Mesendoderm (in vitro differentiated cells): ENCODE measurements around the gene FAM83F.

Source experiments
- DNase-seq: peaks from one replicate; pipeline ENCODE4 v3.0.0; 2013
- H2AK5ac ChIP-seq: 2 replicates; pipeline ENCODE4 v1.6.1; 2013; ENCODE audit warnings: low read length, inconsistent platforms
- H2BK120ac ChIP-seq: 2 replicates; pipeline ENCODE4 v1.6.1; 2013; ENCODE audit warnings: low read depth, mild to moderate bottlenecking, low read length, moderate library complexity, mixed read lengths
- H2BK15ac ChIP-seq: replicated peaks from 2 replicates; pipeline ENCODE4 v1.6.1; 2013; ENCODE audit warnings: low read depth, mild to moderate bottlenecking, moderate library complexity
- H2BK5ac ChIP-seq: 2 replicates; pipeline ENCODE4 v1.6.1; 2013; ENCODE audit warnings: low read length, inconsistent platforms
- H3K18ac ChIP-seq: 2 replicates; pipeline ENCODE4 v1.6.1; 2013; ENCODE audit warnings: mild to moderate bottlenecking, low read length, mixed read lengths
- H3K23ac ChIP-seq: one replicate; pipeline ENCODE4 v1.6.1; 2013; ENCODE audit warnings: low read length
- H3K27ac ChIP-seq: 2 replicates; pipeline ENCODE4 v1.5.1; 2013; ENCODE audit warnings: low read depth, mild to moderate bottlenecking, inconsistent platforms, low read length, moderate library complexity
- H3K27me3 ChIP-seq: 2 replicates; pipeline ENCODE4 v1.6.1; 2013; ENCODE audit warnings: low read length, control low read depth, mild to moderate bottlenecking, inconsistent platforms; ENCODE audit not compliant: insufficient read depth, poor library complexity
- H3K36me3 ChIP-seq: 2 replicates; pipeline ENCODE4 v1.6.1; 2013; ENCODE audit warnings: low read length, inconsistent platforms; ENCODE audit not compliant: control insufficient read depth, insufficient read depth
- H3K4ac ChIP-seq: one replicate; pipeline ENCODE4 v1.6.1; 2013; ENCODE audit warnings: low read depth, mild to moderate bottlenecking, low read length, moderate library complexity
- H3K4me1 ChIP-seq: 2 replicates; pipeline ENCODE4 v1.6.1; 2013; ENCODE audit warnings: low read depth, low read length, inconsistent platforms; ENCODE audit not compliant: control insufficient read depth
- H3K4me2 ChIP-seq: 2 replicates; pipeline ENCODE4 v1.6.1; 2013; ENCODE audit warnings: low read length
- H3K4me3 ChIP-seq: 2 replicates; pipeline ENCODE4 v1.5.1; 2013; ENCODE audit warnings: mild to moderate bottlenecking, low read length
- H3K56ac ChIP-seq: one replicate; pipeline ENCODE4 v1.6.1; 2013; ENCODE audit warnings: low read length
- H3K79me1 ChIP-seq: 2 replicates; pipeline ENCODE4 v1.6.1; 2013; ENCODE audit warnings: low read length, inconsistent platforms
- H3K79me2 ChIP-seq: 2 replicates; pipeline ENCODE4 v1.6.1; 2013; ENCODE audit warnings: mild to moderate bottlenecking, low read length; ENCODE audit not compliant: control insufficient read depth, insufficient read depth
- H3K9ac ChIP-seq: 2 replicates; pipeline ENCODE4 v1.6.1; 2013; ENCODE audit warnings: low read length, inconsistent platforms
- H4K5ac ChIP-seq: one replicate; pipeline ENCODE4 v1.6.1; 2013; ENCODE audit warnings: low read length
- H4K8ac ChIP-seq: one replicate; pipeline ENCODE4 v1.6.1; 2013; ENCODE audit warnings: low read depth, mild to moderate bottlenecking, control low read depth, low read length, moderate library complexity
- WGBS: extraction: QIAGEN DNeasy Blood & Tissue Kit; methylation state at CpG from one replicate; pipeline ENCODE4 v1.1.7; 2013; ENCODE audit warnings: low lambda C conversion rate, missing lambda C conversion rate; ENCODE audit not compliant: insufficient coverage; ENCODE audit errors: extremely low coverage; 5-methylcytosine and 5-hydroxymethylcytosine counted together

FAM83F gene

DNA sequence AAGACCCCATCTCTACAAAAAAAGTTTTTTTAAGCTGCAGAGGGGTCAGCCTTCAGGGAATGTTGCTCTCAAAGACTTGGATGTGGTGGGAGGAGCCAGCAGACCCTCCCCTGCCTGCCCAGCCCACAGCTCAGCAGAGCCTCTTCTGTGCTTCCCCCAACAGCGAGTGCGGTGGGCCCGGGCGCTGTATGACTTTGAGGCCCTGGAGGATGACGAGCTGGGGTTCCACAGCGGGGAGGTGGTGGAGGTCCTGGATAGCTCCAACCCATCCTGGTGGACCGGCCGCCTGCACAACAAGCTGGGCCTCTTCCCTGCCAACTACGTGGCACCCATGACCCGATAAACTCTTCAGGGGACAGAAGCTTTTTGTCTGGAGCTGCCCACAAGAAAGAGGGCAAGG, 24.0 kb upstream of the FAM83F start:
- H2BK15ac ChIP-seq: no peak overlapping the region
- no peaks in the 10 kb centered on the region for H3K36me3 ChIP-seq
- no peak overlapping the region for H3K4me2 ChIP-seq
- H3K9ac ChIP-seq: no peak overlapping the region
- peaks cover 2% of the 10 kb centered on the region for H3K4me1 ChIP-seq
- H2BK5ac ChIP-seq: no peak overlapping the region
- DNase-seq: no peak
- no peak overlapping the region for H3K4me3 ChIP-seq
- no peak overlapping the region for H2AK5ac ChIP-seq
- H4K8ac ChIP-seq: no peak overlapping the region
- no peaks in the 10 kb centered on the region for H3K27me3 ChIP-seq
- no peak overlapping the region for H3K18ac ChIP-seq
- H3K23ac ChIP-seq: no peak overlapping the region
- no peak overlapping the region for H3K4ac ChIP-seq
- H4K5ac ChIP-seq: no peak overlapping the region
- H2BK120ac ChIP-seq: no peak overlapping the region
- H3K27ac ChIP-seq: no peak overlapping the region
- WGBS: no CpG with 5 or more reads among the region's 10 CpGs
- no peaks in the 10 kb centered on the region for H3K79me1 ChIP-seq
- no peaks in the 10 kb centered on the region for H3K79me2 ChIP-seq
- H3K56ac ChIP-seq: no peak overlapping the region

DNA sequence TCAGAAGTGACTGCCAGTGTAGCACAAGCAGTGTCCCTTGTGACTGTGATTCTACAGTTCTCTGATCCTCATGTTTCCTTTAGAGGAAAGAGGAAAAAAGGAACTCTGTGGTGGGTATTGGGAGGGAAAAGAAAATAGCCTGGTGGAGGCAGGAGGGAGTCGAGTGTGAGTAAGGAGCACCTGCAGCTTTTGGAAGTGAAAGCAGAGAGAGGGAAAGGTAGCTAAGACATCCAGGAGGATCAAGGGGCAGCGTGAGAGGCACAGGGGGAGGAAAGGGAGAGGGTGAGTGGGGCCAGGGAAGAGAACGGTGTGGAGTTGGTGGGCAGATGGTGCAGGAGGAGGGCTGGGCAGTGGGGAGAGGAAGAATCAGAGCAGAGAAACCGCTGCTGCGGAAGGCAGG, 22.1 kb upstream of the FAM83F start:
- Histone ChIP-seq H2BK120ac (no peak overlapping the region), H3K9ac (no peak overlapping the region), H4K5ac (no peak overlapping the region), H3K18ac (no peak overlapping the region), H3K4me1 (peaks cover 2% of the 10 kb centered on the region), H3K23ac (no peak overlapping the region), H3K4ac (no peak overlapping the region), H3K4me2 (no peak overlapping the region), H3K27ac (no peak overlapping the region), H3K79me1 (no peaks in the 10 kb centered on the region), H3K56ac (no peak overlapping the region), H3K4me3 (no peak overlapping the region), H3K36me3 (no peaks in the 10 kb centered on the region), H4K8ac (no peak overlapping the region), H2BK5ac (no peak overlapping the region), H2BK15ac (no peak overlapping the region), H3K79me2 (no peaks in the 10 kb centered on the region), H3K27me3 (no peaks in the 10 kb centered on the region), H2AK5ac (no peak overlapping the region)
- WGBS: no CpG with 5 or more reads among the region's 5 CpGs
- no peak for DNase-seq

DNA sequence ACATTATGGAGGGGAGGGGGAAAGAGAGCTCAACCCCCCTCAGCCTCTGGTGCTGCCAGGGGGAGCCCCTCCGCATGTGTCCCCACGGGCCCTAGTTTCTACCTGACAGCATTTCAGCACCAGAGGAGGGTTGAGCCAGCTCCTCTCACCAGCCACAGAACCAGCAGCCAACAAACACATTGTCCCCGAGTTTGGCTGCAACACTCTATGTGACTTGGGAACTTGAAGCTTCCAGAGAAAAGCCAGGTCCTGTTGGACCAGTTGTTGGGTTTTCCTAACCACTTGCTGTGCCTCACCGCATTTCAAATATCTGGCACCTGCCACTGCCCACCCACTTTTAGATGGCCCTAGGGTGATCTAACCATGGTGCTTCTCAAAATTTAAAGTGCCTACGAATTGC, 21.1 kb upstream of the FAM83F start:
- H3K79me2 ChIP-seq: no peaks in the 10 kb centered on the region
- H2BK120ac ChIP-seq: no peak overlapping the region
- H3K36me3 ChIP-seq: no peaks in the 10 kb centered on the region
- no CpG with 5 or more reads among the region's 5 CpGs for WGBS
- no peak overlapping the region for H2AK5ac ChIP-seq
- H4K8ac ChIP-seq: no peak overlapping the region
- no peak for DNase-seq
- no peak overlapping the region for H2BK15ac ChIP-seq
- no peak overlapping the region for H3K4ac ChIP-seq
- H3K23ac ChIP-seq: no peak overlapping the region
- H3K27me3 ChIP-seq: no peaks in the 10 kb centered on the region
- no peak overlapping the region for H3K27ac ChIP-seq
- H3K4me2 ChIP-seq: no peak overlapping the region
- no peak overlapping the region for H2BK5ac ChIP-seq
- no peaks in the 10 kb centered on the region for H3K79me1 ChIP-seq
- H3K4me3 ChIP-seq: no peak overlapping the region
- peaks cover 2% of the 10 kb centered on the region for H3K4me1 ChIP-seq
- H3K18ac ChIP-seq: no peak overlapping the region
- H3K9ac ChIP-seq: no peak overlapping the region
- no peak overlapping the region for H3K56ac ChIP-seq
- no peak overlapping the region for H4K5ac ChIP-seq

DNA sequence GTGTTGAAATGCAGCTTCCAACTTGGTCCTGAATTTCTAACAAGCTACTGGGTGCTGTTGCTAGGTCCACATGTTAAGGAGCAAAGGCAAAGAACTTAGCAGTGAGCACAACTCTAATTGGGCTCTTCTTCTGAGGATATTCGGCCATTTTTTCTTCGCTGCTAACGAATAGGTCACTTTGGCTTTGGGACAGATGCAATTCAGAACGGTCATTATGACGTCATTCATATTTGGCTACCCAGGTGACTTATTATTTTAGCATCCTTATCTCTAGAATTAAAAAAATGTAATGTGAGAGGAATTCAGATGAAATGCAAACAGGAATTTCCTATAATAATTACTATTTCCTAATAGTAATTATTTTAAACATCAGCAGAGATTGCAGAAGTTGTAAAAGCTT, 20.7 kb upstream of the FAM83F start:
- no peaks in the 10 kb centered on the region for H3K4me1 ChIP-seq
- no peak overlapping the region for H2BK120ac ChIP-seq
- no peak overlapping the region for H4K8ac ChIP-seq
- no peak overlapping the region for H3K4ac ChIP-seq
- no peak overlapping the region for H3K18ac ChIP-seq
- H3K27me3 ChIP-seq: no peaks in the 10 kb centered on the region
- H3K79me2 ChIP-seq: no peaks in the 10 kb centered on the region
- H3K4me2 ChIP-seq: no peak overlapping the region
- H3K9ac ChIP-seq: no peak overlapping the region
- H3K27ac ChIP-seq: no peak overlapping the region
- no peak overlapping the region for H3K23ac ChIP-seq
- H3K79me1 ChIP-seq: no peaks in the 10 kb centered on the region
- H3K4me3 ChIP-seq: no peak overlapping the region
- no peak overlapping the region for H3K56ac ChIP-seq
- no peak overlapping the region for H2AK5ac ChIP-seq
- no peak overlapping the region for H4K5ac ChIP-seq
- no CpG with 5 or more reads among the region's 5 CpGs for WGBS
- no peaks in the 10 kb centered on the region for H3K36me3 ChIP-seq
- no peak overlapping the region for H2BK5ac ChIP-seq
- H2BK15ac ChIP-seq: no peak overlapping the region
- DNase-seq: no peak

DNA sequence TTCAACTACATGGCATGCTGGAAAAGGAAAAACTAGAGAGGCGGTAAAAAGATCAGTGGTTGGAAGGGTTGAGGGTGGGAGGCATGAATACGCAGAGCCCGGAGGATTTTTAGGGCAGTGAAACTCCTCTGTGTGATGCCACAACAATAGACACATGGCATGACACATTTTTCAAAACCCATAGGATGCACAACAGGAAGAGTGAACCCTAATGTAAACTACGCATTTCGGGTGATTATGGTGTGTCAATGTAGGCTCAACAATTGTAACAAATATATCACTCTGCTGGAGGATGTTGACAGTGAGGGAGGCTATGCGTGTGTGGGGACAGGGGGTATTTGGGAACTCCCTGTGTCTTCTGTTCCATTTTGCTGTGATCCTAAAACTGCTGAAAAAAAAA, 15.7 kb upstream of the FAM83F start:
- H3K4ac ChIP-seq: no peak overlapping the region
- no peak overlapping the region for H4K5ac ChIP-seq
- H3K79me1 ChIP-seq: no peaks in the 10 kb centered on the region
- no peaks in the 10 kb centered on the region for H3K4me1 ChIP-seq
- no peak overlapping the region for H2BK120ac ChIP-seq
- H4K8ac ChIP-seq: no peak overlapping the region
- H3K4me2 ChIP-seq: no peak overlapping the region
- no peak overlapping the region for H3K18ac ChIP-seq
- no peak overlapping the region for H3K4me3 ChIP-seq
- WGBS: no CpG with 5 or more reads among the region's 6 CpGs
- H3K56ac ChIP-seq: no peak overlapping the region
- no peak overlapping the region for H3K27ac ChIP-seq
- H3K79me2 ChIP-seq: no peaks in the 10 kb centered on the region
- no peak overlapping the region for H3K9ac ChIP-seq
- H2BK15ac ChIP-seq: no peak overlapping the region
- DNase-seq: no peak
- H2AK5ac ChIP-seq: no peak overlapping the region
- no peak overlapping the region for H3K23ac ChIP-seq
- H3K27me3 ChIP-seq: no peaks in the 10 kb centered on the region
- H2BK5ac ChIP-seq: no peak overlapping the region
- H3K36me3 ChIP-seq: no peaks in the 10 kb centered on the region

DNA sequence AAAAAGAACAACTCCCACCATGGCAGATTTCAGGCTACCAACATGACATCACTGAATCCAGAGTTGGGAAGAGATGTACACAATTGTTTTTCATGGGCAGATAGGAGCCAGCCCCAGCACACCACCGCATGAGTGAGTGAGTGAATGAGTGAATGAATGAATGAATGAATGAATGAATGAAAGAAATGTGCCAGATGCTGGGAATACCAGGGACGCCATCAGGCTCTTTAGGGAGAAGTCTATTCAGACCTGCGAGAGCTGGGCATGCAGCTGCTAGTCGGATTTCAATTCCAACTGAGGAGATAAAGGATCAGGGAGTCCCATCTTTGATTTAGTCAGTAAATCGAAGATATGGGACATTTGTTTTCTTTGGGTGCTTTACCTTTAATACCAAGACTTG, 15.3 kb upstream of the FAM83F start:
- H3K79me1 ChIP-seq: no peaks in the 10 kb centered on the region
- H2BK5ac ChIP-seq: no peak overlapping the region
- H3K4ac ChIP-seq: no peak overlapping the region
- no peak overlapping the region for H3K23ac ChIP-seq
- H3K79me2 ChIP-seq: no peaks in the 10 kb centered on the region
- no peak for DNase-seq
- no peak overlapping the region for H4K8ac ChIP-seq
- H4K5ac ChIP-seq: no peak overlapping the region
- no peak overlapping the region for H2AK5ac ChIP-seq
- H3K9ac ChIP-seq: no peak overlapping the region
- WGBS: no CpG with 5 or more reads among the region's 5 CpGs
- H3K56ac ChIP-seq: no peak overlapping the region
- H3K27ac ChIP-seq: no peak overlapping the region
- no peak overlapping the region for H2BK120ac ChIP-seq
- H3K18ac ChIP-seq: no peak overlapping the region
- no peak overlapping the region for H2BK15ac ChIP-seq
- no peak overlapping the region for H3K4me3 ChIP-seq
- H3K4me1 ChIP-seq: no peaks in the 10 kb centered on the region
- no peaks in the 10 kb centered on the region for H3K27me3 ChIP-seq
- no peak overlapping the region for H3K4me2 ChIP-seq
- no peaks in the 10 kb centered on the region for H3K36me3 ChIP-seq
